HUES6 (cell line): ENCODE results near the gene CACNB1.

Experiments
- H3K27ac ChIP-seq: 2 replicates; pipeline ENCODE4 v1.7.0; 2013; ENCODE audit warnings: low read depth, mild to moderate bottlenecking, low read length, inconsistent platforms
- H3K27me3 ChIP-seq: 2 replicates; pipeline ENCODE4 v1.6.1; 2013; ENCODE audit warnings: low read length; ENCODE audit not compliant: control insufficient read depth, insufficient read depth
- H3K36me3 ChIP-seq: 2 replicates; pipeline ENCODE4 v1.6.1; 2013; ENCODE audit warnings: low read length; ENCODE audit not compliant: control insufficient read depth, insufficient read depth
- H3K4me1 ChIP-seq: 2 replicates; pipeline ENCODE4 v1.6.1; 2013; ENCODE audit warnings: low read length; ENCODE audit not compliant: control insufficient read depth, insufficient read depth
- H3K4me3 ChIP-seq: 2 replicates; pipeline ENCODE4 v1.5.1; 2013; ENCODE audit warnings: low read depth, low read length
- H3K9ac ChIP-seq: one replicate; pipeline ENCODE4 v1.6.1; 2013; ENCODE audit warnings: mild to moderate bottlenecking, low read length
- H3K9me3 ChIP-seq: 2 replicates; pipeline ENCODE4 v1.6.1; 2013; ENCODE audit warnings: low read depth, low read length; ENCODE audit not compliant: control insufficient read depth, insufficient read depth

Gene CACNB1

DNA sequence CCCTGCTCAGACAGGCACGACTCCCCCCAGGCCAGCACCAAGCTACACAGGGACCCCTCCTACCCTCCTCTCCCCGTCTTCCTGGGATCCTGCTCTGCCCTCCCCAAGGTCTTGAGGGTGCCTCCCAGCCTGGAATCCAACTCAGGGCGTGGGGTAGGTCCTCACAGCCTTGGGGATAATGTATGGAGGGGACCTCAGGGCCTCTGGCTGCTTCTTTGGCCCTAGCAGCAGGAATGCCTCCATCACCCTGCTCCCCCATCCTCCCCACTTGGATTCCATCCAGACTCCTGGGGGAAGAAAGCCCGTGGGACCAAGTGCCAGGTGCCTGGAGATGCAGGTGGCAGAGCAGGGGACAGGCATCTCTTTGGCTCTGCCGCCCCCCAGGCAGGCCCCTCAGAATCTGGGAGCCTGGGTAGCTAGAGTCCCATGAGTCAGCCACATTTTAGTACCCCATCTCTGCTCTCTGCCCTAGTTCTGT lies 39.0 kb upstream of the CACNB1 start:
- no peaks in the 10 kb centered on the region for H3K9me3 ChIP-seq
- no peak overlapping the region for H3K27ac ChIP-seq
- 0 out of 2 replicates have a peak, but pooled peaks cover 2% of the 10 kb centered on the region for H3K27me3 ChIP-seq
- H3K9ac ChIP-seq: no peak overlapping the region
- H3K4me1 ChIP-seq: peaks cover 8% of the 10 kb centered on the region; the same call in 1 of the 2 replicates
- H3K36me3 ChIP-seq: no peaks in the 10 kb centered on the region
- no peak overlapping the region for H3K4me3 ChIP-seq

GRCh38 chr17:39235555-39236449 lies 38.3 kb upstream of the CACNB1 start:
- Histone ChIP-seq H3K36me3 (no peaks in the 10 kb centered on the region), H3K27me3 (0 out of 2 replicates have a peak, but pooled peaks cover 2% of the 10 kb centered on the region), H3K4me3 (no peak overlapping the region), H3K9ac (no peak overlapping the region), H3K4me1 (peaks cover 11% of the 10 kb centered on the region; the same call in 1 of the 2 replicates), H3K27ac (no peak overlapping the region), H3K9me3 (no peaks in the 10 kb centered on the region)

DNA sequence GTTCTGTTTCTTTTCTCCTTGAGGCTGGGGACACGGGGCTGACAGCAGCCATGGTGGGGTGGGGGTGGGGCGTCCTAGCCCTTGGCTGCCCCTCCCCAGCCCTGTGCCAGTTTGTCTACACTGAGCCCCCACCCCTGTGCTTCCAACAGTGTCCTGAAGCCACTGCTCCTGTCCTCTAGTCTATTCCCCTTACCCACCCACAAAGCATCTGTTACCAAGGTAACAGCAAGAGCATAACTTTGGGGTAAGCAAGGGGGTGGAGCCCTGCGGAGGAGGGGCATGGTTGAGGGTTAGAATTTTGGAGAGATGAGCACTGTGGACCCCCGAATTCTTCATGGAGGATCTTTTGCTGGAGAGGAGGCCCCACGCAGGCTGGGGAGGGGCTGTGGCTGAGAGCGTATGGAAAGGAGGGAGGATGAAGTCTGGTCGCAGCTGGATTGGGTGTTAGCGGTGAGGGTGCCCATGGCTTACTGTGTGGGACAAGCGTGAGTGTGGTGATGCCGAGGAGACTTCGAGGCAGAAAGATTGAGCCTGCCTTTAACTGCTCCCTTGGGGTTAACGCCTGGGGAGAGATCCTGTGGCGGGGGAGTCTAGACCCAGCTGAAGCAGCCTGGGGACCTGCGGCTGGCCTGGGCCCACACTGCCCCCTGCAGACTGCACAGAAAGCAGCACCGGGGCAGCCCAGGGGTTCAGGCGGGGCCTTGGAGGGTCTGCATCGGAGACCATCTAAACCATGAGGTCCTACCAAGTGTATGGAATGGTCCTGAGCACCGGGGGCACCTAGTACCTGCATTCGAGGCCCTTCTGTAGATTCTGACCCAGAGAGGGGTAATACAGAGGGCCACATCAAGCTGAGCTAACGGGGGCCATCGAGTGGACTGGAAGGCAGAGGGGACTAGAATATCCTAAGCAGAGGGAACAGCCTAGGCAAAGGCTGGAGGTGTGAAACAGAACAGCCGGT lies 34.4 kb upstream of the CACNB1 start:
- no peak overlapping the region for H3K27ac ChIP-seq
- peak overlapping the region; percentile 6 for H3K9ac ChIP-seq
- H3K27me3 ChIP-seq: no peaks in the 10 kb centered on the region
- peak overlapping the region; percentile 33 for H3K4me3 ChIP-seq
- peaks cover 18% of the 10 kb centered on the region; the same call in 1 of the 2 replicates for H3K4me1 ChIP-seq
- no peaks in the 10 kb centered on the region for H3K9me3 ChIP-seq
- no peaks in the 10 kb centered on the region for H3K36me3 ChIP-seq

- Histone ChIP-seq H3K9me3 (no peaks in the 10 kb centered on the region), H3K4me1 (peaks cover 20% of the 10 kb centered on the region; the same call in 1 of the 2 replicates), H3K27ac (no peak overlapping the region), H3K36me3 (no peaks in the 10 kb centered on the region), H3K9ac (no peak overlapping the region), H3K4me3 (no peak overlapping the region), H3K27me3 (peaks cover 4% of the 10 kb centered on the region)
Measured at GRCh38 chr17:39231091-39231561, 33.7 kb upstream of the CACNB1 start.

DNA sequence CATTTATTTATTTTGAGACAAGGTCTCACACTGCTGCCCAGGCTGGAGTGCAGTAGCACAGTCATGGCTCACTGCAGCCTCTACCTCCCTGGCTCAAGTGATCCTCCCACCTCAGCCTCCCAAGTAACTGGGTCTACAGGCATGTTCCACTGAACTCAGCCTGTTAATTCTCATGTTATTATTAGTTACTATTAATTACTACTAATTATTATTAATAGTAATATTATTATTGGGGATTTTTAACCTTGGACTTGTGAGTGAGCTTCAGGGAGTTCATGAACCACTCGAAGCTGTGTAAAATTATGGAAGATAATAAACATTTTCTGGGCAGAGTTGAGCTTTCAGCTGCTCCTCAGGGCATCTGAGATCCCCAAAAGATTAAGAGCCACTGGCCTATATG lies 32.9 kb upstream of the CACNB1 start:
- Histone ChIP-seq H3K36me3 (no peaks in the 10 kb centered on the region), H3K27me3 (peaks cover 9% of the 10 kb centered on the region), H3K4me1 (peaks cover 22% of the 10 kb centered on the region; the same call in 1 of the 2 replicates), H3K4me3 (no peak overlapping the region), H3K9ac (no peak overlapping the region), H3K27ac (no peak overlapping the region), H3K9me3 (no peaks in the 10 kb centered on the region)

DNA sequence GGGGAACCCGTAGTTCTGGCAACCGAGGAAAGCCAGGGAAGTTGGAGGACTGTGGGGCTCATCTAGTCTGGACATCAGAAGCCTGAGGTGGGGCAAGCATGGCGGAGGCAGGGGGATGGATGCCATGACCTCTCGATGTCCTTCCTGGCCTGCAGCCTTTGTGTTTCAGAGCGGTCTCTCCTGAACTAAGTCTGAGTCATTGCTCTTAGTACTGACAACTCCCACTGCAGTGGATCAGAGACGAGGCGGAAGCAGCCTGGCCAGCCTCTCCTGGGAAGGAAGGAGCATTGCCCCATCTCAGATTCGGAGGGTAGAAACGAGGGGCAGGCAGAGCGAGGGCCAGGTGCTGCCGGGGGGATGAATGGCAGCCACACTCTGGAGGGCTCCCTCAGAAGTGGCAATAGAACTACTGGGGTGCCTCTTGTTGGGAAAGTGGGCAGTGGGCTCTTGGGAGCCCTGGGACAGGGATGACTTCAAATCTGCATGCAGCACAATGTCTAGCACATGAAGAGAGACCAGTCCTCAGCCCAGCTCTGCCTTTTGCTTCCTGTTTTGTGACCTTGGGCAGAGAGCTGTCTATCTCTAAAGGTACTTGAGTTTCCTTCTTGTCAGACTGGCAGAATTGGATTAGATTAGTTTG lies 31.9 kb upstream of the CACNB1 start:
- H3K36me3 ChIP-seq: no peaks in the 10 kb centered on the region
- no peak overlapping the region for H3K27ac ChIP-seq
- peaks cover 18% of the 10 kb centered on the region for H3K27me3 ChIP-seq
- H3K4me1 ChIP-seq: peaks cover 23% of the 10 kb centered on the region
- H3K9me3 ChIP-seq: no peaks in the 10 kb centered on the region
- H3K9ac ChIP-seq: no peak overlapping the region
- no peak overlapping the region for H3K4me3 ChIP-seq

DNA sequence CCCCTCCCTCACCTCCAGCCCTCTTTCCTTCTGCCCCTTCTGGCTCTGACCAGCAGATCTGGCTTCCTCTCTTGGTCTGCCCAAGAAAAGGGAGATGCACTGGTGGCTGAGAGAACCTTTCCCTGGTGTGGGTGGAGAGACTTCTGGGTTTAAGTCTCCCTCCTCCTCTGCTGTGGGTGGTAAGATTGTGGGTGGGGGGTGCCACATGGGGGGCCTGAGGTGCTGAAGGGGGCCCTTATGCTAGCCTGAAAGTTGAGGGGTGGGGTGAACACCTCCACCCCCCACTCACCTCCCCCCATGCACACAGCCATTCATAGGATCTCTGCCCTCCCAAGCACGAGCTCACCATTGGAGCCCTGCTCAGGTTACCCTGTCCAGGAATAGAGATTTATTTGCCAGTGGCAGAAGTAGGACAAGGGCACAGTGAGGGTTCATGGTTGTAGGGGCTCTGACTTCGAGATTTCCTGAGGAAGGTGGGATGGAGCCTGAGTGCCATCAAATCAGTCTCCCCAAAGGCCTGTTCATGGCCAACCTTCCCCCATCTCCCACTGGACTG lies 30.0 kb upstream of the CACNB1 start:
- no peak overlapping the region for H3K4me3 ChIP-seq
- no peaks in the 10 kb centered on the region for H3K36me3 ChIP-seq
- H3K4me1 ChIP-seq: peaks cover 31% of the 10 kb centered on the region
- H3K27me3 ChIP-seq: peaks cover 38% of the 10 kb centered on the region
- no peak overlapping the region for H3K9ac ChIP-seq
- no peak overlapping the region for H3K27ac ChIP-seq
- no peaks in the 10 kb centered on the region for H3K9me3 ChIP-seq

- Histone ChIP-seq H3K27ac (no peak overlapping the region), H3K4me3 (peak overlapping the region; percentile 43), H3K4me1 (peaks cover 20% of the 10 kb centered on the region), H3K27me3 (peaks cover 50% of the 10 kb centered on the region), H3K36me3 (no peaks in the 10 kb centered on the region), H3K9ac (no peak overlapping the region), H3K9me3 (no peaks in the 10 kb centered on the region)
Measured at GRCh38 chr17:39225959-39226683, 28.7 kb upstream of the CACNB1 start.

GRCh38 chr17:39225308-39225958 lies 28.0 kb upstream of the CACNB1 start, which contains the start of gene STAC2:
Gene STAC2, minus strand, starts transcription at chr17:39225945. Its CDS starts 443 bp downstream, at chr17:39225502.
- H3K9me3 ChIP-seq: no peaks in the 10 kb centered on the region
- no peaks in the 10 kb centered on the region for H3K36me3 ChIP-seq
- peaks cover 20% of the 10 kb centered on the region for H3K4me1 ChIP-seq
- no peak within 1 kb of the TSS for H3K27ac ChIP-seq
- H3K4me3 ChIP-seq: peak within 1 kb of the TSS; percentile 76
- no peak within 1 kb of the TSS for H3K9ac ChIP-seq
- H3K27me3 ChIP-seq: peaks cover 50% of the 10 kb centered on the region
